Hypothalamus (tissue), 51 donors: ENCODE results near the gene CREB5.

Experiments used
- DNase-seq, 51 donors: peaks; one replicate each; lab custom pipeline; 2025; lab: John Stamatoyannopoulos, UW

The CREB5 gene

DNA sequence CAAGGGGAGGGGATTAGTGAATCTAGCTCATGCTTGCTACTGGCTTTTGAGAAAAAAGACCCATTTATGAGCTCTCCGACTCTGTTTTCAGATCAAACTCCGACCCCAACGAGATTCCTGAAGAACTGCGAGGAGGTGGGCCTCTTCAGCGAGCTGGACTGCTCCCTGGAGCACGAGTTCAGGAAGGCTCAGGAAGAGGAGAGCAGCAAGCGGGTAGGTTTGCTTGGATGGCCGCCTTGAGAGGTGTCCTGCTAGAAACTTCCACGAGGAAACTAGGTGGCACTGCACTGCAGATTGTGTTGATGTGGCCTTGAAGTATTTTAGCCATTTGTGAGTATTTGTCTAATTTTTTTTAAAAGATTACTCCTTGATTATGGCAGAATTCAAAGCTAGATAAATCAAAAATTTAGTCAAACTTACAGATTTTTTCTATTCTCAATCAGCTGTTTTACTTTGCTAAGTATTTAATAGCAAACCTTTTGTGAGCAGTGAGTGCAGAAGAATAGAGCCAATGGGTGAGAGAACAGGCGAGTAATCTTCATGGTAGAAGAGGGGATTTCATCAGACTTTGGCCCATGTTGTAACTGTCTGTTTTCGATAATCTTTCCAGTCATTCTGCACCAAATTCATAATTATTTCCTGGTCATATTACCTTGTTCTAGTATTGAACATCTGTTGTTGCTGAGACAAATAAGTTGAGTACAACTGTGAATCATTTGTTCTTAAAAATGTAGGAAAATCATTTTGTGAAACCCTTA is 95.4 kb downstream of the CREB5 start:
- DNase-seq: peak in 1 of 51 donors; percentile 9

DNA sequence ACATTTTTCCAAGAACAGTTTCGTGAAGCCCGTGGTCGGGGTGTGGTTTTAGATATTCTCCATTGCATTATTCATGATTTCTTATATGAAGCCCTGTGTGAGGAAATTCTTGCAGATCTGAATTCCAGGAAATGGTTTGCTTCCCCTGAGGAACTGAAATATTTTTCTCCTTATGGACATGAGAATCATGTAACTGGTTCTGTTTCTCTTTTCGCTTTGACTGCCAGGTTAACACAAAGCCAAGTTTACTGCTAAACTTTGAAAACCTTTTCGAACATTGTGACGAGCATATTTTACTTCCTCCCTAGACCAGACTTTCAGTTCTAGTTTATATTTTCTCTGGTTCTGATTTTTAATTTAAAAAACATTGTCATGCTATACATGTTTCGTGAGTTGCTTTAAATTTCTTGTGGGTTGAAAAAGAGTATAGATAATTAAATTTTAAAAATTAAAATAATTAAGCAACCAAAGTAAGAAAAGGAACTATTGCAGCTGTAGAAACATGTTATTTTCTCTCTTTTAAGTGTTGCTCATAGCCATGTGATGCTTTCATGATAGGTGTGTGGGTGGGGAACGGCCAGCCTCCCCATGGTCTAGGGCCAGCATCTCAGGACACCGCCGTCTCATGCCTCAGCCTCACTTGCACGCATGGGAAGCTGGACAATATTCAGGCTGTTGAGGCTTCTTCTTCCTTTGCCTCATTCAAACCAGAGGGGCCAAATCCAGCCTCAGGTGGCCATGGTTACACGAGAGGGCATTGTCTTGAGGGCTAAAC is 97.1 kb downstream of the CREB5 start:
- peak in 6 of 51 donors; percentile 2 to 18 (median 9) for DNase-seq

GRCh38 chr7:28510026-28510369 is 97.7 kb downstream of the CREB5 start:
- no peak for DNase-seq

DNA sequence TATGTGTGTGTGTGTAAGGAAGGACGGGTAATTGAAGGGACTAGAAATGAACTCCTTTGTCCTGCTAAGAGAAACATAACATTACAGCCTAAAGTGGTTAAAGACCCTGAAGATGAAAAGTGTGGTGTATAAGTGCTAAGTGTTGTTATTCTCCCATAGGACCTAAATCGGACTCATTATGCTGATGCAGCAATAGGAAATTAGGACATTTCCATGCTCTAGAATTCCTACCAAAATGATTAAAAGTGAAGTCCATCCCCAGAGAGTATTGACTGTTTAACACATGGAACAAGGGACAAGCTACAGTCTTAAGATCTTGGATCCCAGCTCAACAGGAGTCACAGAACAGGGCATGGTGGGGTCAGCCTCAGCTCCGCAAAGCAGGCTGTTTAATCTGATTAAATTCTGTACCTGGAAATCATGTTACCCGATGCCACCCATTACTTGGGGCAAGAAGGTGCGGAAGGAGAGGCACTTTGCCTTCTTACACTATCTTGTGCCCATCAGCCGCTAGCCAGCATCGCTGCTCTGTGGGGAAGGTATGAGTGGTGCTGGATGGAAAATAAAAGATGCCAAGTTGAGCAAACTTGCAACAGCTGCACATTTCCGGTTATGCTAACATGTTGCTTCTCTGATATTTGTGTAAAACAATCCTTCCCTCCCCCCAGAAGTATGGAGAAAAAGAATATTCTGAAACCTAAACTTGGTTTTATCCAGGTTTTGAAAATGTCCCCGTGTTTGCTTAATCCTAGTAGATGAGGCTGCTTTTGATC is 100.5 kb downstream of the CREB5 start:
- no peak for DNase-seq

GRCh38 chr7:28516390-28517172 is 104.3 kb downstream of the CREB5 start:
- DNase-seq: no peak

DNA sequence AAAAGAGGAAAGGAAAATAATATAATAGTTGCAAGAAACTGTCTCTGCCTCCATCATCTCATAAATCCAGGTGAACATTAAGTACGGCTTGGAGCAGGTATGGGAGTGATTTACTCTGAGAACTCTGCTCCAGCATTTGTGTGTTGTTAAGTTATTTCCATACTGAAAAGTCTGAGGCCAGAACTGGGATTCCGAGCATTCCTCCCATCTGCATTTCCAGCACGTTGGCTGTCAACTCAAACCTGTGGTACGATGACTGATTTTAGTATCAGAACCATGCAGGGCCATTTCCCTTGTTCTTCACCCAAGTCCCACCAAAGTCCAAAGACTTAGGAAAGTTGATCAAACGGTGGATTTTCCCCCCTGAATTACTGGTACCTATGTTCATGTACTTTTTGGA is 104.9 kb downstream of the CREB5 start:
- DNase-seq: no peak

GRCh38 chr7:28517606-28518005 is 105.3 kb downstream of the CREB5 start:
- no peak for DNase-seq

DNA sequence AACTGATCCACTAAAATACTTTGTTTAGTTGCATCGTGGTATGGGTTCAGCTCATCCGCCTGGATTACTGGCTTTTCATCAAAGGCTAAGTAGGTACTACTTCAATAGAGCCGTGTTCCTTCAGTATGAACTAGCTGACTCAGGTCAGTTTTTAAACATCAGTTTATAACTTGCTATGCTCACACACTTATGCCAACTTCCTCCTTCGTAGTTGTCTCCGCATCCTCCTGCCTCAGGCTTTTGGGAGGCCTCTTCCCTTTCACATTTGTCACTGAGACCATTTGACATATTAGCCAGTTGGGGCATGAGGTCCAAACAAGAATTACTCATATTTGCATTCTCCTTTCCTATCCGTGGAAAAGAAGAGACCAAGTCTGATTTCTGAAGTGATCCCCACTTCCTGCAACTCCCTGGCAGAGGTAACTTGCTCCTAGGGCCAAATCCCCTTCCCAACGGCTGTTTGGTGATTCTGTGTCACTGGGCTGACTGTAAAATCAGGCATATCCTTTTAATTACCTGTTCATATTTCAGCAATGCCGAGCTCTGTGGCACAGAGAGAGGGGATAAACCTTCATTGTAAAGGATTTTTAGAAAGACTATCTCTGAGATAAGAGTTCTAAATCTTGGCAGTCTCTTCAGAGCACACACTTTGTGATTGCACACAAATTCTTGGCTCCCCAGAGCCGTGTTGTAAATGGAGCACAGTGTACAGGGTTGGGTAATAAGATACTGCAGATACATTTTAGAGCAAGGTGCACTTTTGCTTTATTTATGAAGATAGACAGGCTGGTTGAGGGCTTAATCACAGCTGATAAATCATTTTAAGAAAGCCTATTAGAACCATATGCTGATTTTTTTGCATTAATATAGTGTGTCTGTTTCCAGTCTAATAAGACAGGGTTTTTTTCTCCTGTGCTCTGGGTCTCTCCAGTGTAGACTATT is 108.0 kb downstream of the CREB5 start:
- no peak for DNase-seq

GRCh38 chr7:28524978-28525377 is 112.7 kb downstream of the CREB5 start:
- DNase-seq: no peak

- no peak for DNase-seq
Observed at GRCh38 chr7:28528899-28529298, 116.6 kb downstream of the CREB5 start.

- no peak for DNase-seq
Observed at GRCh38 chr7:28529755-28530154, 117.4 kb downstream of the CREB5 start.

DNA sequence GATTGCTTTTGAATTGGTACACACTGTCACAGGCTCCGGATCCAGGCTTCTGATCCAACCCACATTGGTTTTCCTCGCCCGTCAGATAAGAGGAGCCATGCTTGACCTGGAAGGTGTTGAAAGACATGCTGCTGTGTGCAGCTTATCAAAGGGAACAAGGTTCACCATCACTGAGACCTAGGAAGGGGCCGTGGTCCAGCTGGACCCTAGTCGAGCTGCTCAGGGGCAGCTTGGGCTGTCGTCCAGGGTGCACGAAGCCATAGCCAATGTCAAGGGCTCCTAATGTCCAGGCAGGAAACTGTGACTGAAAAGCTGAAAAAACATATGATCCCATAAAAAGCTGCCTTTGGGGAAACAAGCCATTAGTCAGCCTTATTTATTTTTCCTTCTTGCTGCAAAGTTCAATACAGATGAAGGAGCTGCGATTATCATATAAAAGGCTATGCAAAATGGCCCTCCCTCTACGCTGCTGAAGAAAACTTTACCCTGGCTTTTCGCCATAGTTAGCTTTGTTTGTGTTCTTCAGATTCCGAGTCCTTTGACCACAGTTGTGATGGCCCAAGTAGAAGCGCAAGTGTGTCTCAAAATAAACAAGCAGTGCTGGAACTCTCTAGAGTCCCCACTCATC is 118.0 kb downstream of the CREB5 start:
- no peak for DNase-seq

GRCh38 chr7:28530803-28531175 is 118.5 kb downstream of the CREB5 start:
- no peak for DNase-seq

GRCh38 chr7:28531291-28531690 is 119.0 kb downstream of the CREB5 start:
- no peak for DNase-seq

DNA sequence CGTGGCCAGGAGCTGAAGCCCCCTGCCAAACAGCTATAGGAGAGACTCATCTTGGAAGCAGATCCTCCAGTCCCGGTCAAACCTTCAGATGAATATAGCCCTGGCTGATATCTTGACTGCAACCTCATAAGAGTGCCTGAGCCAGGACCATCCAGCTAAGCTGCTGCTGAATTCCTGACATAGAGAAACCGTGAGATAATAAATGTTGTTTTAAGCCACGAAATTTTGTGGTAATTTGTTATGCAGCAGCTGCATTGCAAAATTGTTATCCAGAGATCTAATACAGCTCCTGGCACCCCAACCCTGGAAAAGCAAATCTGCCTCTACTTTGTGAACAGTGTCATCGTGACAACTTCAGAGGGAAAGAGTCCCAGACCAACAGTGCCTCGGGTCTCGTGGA is 119.9 kb downstream of the CREB5 start:
- DNase-seq: no peak

DNA sequence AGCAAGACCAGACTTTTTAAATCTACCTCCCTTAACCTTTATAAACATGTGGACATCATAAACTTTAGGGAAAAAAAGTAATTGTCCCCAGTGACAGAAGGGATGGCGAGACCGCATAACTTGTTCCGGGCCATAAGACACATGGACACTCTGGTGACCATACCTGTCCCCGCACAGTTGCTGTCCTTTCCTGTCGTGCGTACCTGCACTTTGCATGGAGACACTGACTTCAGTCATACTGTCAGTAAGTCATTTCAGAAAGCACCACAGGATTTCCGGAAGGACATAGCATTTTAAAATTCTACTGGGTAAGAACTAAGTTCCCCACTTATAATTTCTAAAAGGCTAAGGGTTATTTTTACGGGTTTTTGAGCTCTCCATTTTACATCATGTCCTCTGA is 120.9 kb downstream of the CREB5 start:
- DNase-seq: no peak

- peak in 36 of 51 donors; percentile 3 to 79 (median 30) for DNase-seq
Observed at GRCh38 chr7:28533731-28534531, 121.6 kb downstream of the CREB5 start.

DNA sequence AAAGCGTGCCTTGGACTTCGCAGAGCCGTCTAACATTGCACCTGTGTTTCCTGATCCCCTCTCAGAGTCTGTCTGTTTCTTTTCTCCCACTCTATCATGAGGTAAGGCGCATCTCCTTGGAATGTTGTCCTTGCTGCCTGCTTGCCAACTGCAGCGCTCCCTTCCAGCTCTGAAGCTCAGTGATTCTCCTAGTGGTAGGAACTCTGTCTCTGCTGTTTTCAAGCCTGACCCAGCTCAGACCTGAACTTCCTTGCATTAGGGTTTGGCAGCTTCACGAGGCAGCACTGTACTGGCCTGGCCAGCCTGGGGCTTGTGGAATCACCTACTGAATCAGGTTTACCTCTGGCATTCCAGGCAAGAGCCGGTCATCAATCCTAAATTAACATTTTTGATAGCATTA is 123.9 kb downstream of the CREB5 start:
- no peak for DNase-seq
